ENCODE data around the gene LPIN2. TPM values are rescaled to one million over a fixed set of nuclear protein-coding genes. Genes with fewer than 3 reads are reported as not detected.

The LPIN2 gene
- total RNA-seq, 1 experiment from 2014 or later, result 14.2 TPM

- no peaks in the 10 kb centered on the region for H3K27me3 ChIP-seq
- H3K36me3 ChIP-seq, result peaks cover 4% of the 10 kb centered on the region
- DNase-seq, result no peak
- H3K4me3 ChIP-seq, result no peak overlapping the region
- no peaks in the 10 kb centered on the region for H3K9me3 ChIP-seq
These were observed 32.8 kb downstream of the LPIN2 start for GRCh38 chr18:2979871-2980790.

GRCh38 chr18:2979129-2979528, 33.8 kb downstream of the LPIN2 start:
- H3K36me3 ChIP-seq, result peaks cover 4% of the 10 kb centered on the region
- no peaks in the 10 kb centered on the region for H3K27me3 ChIP-seq
- no peak overlapping the region for H3K4me3 ChIP-seq
- H3K9me3 ChIP-seq, result no peaks in the 10 kb centered on the region
- no peak for DNase-seq

GRCh38 chr18:2978661-2979106, 34.3 kb downstream of the LPIN2 start:
- H3K4me3 ChIP-seq, result peak overlapping the region; percentile 22
- no peaks in the 10 kb centered on the region for H3K9me3 ChIP-seq

GRCh38 chr18:2978208-2978607, 34.7 kb downstream of the LPIN2 start:
- no peaks in the 10 kb centered on the region for H3K9me3 ChIP-seq
- H3K27me3 ChIP-seq, result no peaks in the 10 kb centered on the region
- DNase-seq, result no peak
- peaks cover 4% of the 10 kb centered on the region for H3K36me3 ChIP-seq
- peak overlapping the region; percentile 22 for H3K4me3 ChIP-seq

More at GRCh38 chr18:2978661-2979106, 34.3 kb downstream of the LPIN2 start:
- Histone ChIP-seq H3K27me3 (no peaks in the 10 kb centered on the region), H3K36me3 (peaks cover 4% of the 10 kb centered on the region)
- peak; percentile 69 for DNase-seq

GRCh38 chr18:2976218-2977132, 36.5 kb downstream of the LPIN2 start:
- DNase-seq, result no peak
- no peaks in the 10 kb centered on the region for H3K9me3 ChIP-seq
- peaks cover 4% of the 10 kb centered on the region for H3K36me3 ChIP-seq
- no peak overlapping the region for H3K4me3 ChIP-seq
- no peaks in the 10 kb centered on the region for H3K27me3 ChIP-seq

GRCh38 chr18:2974731-2975130, 38.2 kb downstream of the LPIN2 start:
- no peaks in the 10 kb centered on the region for H3K27me3 ChIP-seq
- DNase-seq, result no peak

GRCh38 chr18:2971741-2972552, 41.0 kb downstream of the LPIN2 start:
- H3K36me3 ChIP-seq, result peaks cover 4% of the 10 kb centered on the region
- H3K9me3 ChIP-seq, result no peaks in the 10 kb centered on the region
- no peak for DNase-seq
- H3K27me3 ChIP-seq, result no peaks in the 10 kb centered on the region
- H3K4me3 ChIP-seq, result no peak overlapping the region

More at GRCh38 chr18:2974731-2975130, 38.2 kb downstream of the LPIN2 start:
- Histone ChIP-seq H3K36me3 (peaks cover 4% of the 10 kb centered on the region), H3K9me3 (no peaks in the 10 kb centered on the region), H3K4me3 (no peak overlapping the region)

- DNase-seq, result no peak
- no peaks in the 10 kb centered on the region for H3K36me3 ChIP-seq
- H3K9me3 ChIP-seq, result no peaks in the 10 kb centered on the region
- H3K4me3 ChIP-seq, result no peak overlapping the region
- no peaks in the 10 kb centered on the region for H3K27me3 ChIP-seq
These were observed 41.9 kb downstream of the LPIN2 start for GRCh38 chr18:2970772-2971659.

- no peak for DNase-seq
These were observed 42.6 kb downstream of the LPIN2 start for GRCh38 chr18:2970344-2970743.

GRCh38 chr18:2969695-2970094, 43.2 kb downstream of the LPIN2 start:
- no peaks in the 10 kb centered on the region for H3K36me3 ChIP-seq
- H3K27me3 ChIP-seq, result no peaks in the 10 kb centered on the region
- no peak for DNase-seq
- no peaks in the 10 kb centered on the region for H3K9me3 ChIP-seq
- no peak overlapping the region for H3K4me3 ChIP-seq

More at GRCh38 chr18:2970344-2970743, 42.6 kb downstream of the LPIN2 start:
- H3K4me3 ChIP-seq, result no peak overlapping the region
- no peaks in the 10 kb centered on the region for H3K9me3 ChIP-seq
- no peaks in the 10 kb centered on the region for H3K36me3 ChIP-seq
- H3K27me3 ChIP-seq, result no peaks in the 10 kb centered on the region

- Histone ChIP-seq H3K9me3 (no peaks in the 10 kb centered on the region), H3K4me3 (no peak overlapping the region), H3K27me3 (no peaks in the 10 kb centered on the region), H3K36me3 (no peaks in the 10 kb centered on the region)
- no peak for DNase-seq
These were observed 44.3 kb downstream of the LPIN2 start for GRCh38 chr18:2968606-2969005.

- Histone ChIP-seq H3K9me3 (no peaks in the 10 kb centered on the region), H3K27me3 (no peaks in the 10 kb centered on the region), H3K4me3 (no peak overlapping the region), H3K36me3 (no peaks in the 10 kb centered on the region)
- DNase-seq, result no peak
These were observed 45.1 kb downstream of the LPIN2 start for GRCh38 chr18:2967820-2968219.

GRCh38 chr18:2967357-2967756, 45.6 kb downstream of the LPIN2 start:
- Histone ChIP-seq H3K4me3 (no peak overlapping the region), H3K36me3 (no peaks in the 10 kb centered on the region), H3K27me3 (no peaks in the 10 kb centered on the region), H3K9me3 (no peaks in the 10 kb centered on the region)
- DNase-seq, result no peak

GRCh38 chr18:2966560-2966959, 46.4 kb downstream of the LPIN2 start:
- Histone ChIP-seq H3K4me3 (no peak overlapping the region), H3K27me3 (no peaks in the 10 kb centered on the region), H3K9me3 (no peaks in the 10 kb centered on the region), H3K36me3 (no peaks in the 10 kb centered on the region; the same call in 1 of the 2 replicates)
- DNase-seq, result no peak

- Histone ChIP-seq H3K36me3 (no peaks in the 10 kb centered on the region; the same call in 1 of the 2 replicates), H3K4me3 (no peak overlapping the region), H3K9me3 (no peaks in the 10 kb centered on the region), H3K27me3 (no peaks in the 10 kb centered on the region)
- no peak for DNase-seq
These were observed 47.1 kb downstream of the LPIN2 start for GRCh38 chr18:2965797-2966196.
